GM23338 (cell line): Measurements from ENCODE around the gene TUSC7. TPM values are rescaled to one million over a fixed set of nuclear protein-coding genes. Genes with fewer than 3 reads are reported as not detected.

Source experiments
- ATAC-seq: fragments of 200-7000 bp; cut with Tn5 transposase; 3 replicates; pipeline ENCODE4 v1.9.1; 2020
- DNase-seq: peaks from one replicate; pipeline ENCODE4 v3.0.0-alpha.2; 2015; ENCODE audit warnings: low spot score
- H2AFZ ChIP-seq: fragments of 200-600 bp; sonication (generic); 2 replicates; pipeline ENCODE4 v1.8.0; 2016; ENCODE audit warnings: antibody characterized with exemption, mild to moderate bottlenecking, moderate library complexity
- H3F3A ChIP-seq: fragments of 200-600 bp; sonication (generic); replicated peaks from 2 replicates; pipeline ENCODE4 v1.8.0; 2017; ENCODE audit warnings: antibody characterized with exemption, mixed run types, low read depth
- H3K27ac ChIP-seq: fragments of 200-600 bp; sonication (generic); 2 replicates; pipeline ENCODE4 v1.6.1; 2016; ENCODE audit warnings: low read depth
- H3K27me3 ChIP-seq: fragments of 200-600 bp; sonication (generic); 2 replicates; pipeline ENCODE4 v1.8.0; 2016; ENCODE audit warnings: mild to moderate bottlenecking, mixed run types, moderate library complexity; ENCODE audit not compliant: insufficient read depth
- H3K36me3 ChIP-seq: fragments of 200-600 bp; sonication (generic); 2 replicates; pipeline ENCODE4 v1.8.0; 2016; ENCODE audit warnings: mild to moderate bottlenecking; ENCODE audit not compliant: insufficient read depth
- H3K4me1 ChIP-seq: fragments of 200-600 bp; sonication (generic); 2 replicates; pipeline ENCODE4 v1.8.0; 2016; ENCODE audit warnings: mild to moderate bottlenecking, moderate library complexity; ENCODE audit not compliant: insufficient read depth
- H3K4me2 ChIP-seq: fragments of 200-600 bp; sonication (generic); 2 replicates; pipeline ENCODE4 v1.7.1; 2017; ENCODE audit warnings: mixed run types
- H3K4me3 ChIP-seq: fragments of 200-600 bp; sonication (generic); 2 replicates; pipeline ENCODE4 v1.6.1; 2016; ENCODE audit warnings: mixed run types
- H3K79me2 ChIP-seq: fragments of 200-600 bp; sonication (generic); replicated peaks from 2 replicates; pipeline ENCODE4 v1.8.0; 2017; ENCODE audit warnings: mild to moderate bottlenecking; ENCODE audit not compliant: insufficient read depth
- H3K9me2 ChIP-seq: fragments of 200-600 bp; sonication (generic); 2 replicates; pipeline ENCODE4 v1.8.0; 2017; ENCODE audit not compliant: insufficient read depth
- H4K20me1 ChIP-seq: fragments of 200-600 bp; sonication (generic); replicated peaks from 2 replicates; pipeline ENCODE4 v1.8.0; 2017; ENCODE audit warnings: mild to moderate bottlenecking; ENCODE audit not compliant: insufficient read depth
- H3K27ac Mint-ChIP-seq: 2 replicates; pipeline ENCODE4 v1.8.0; 2020; ENCODE audit warnings: inconsistent platforms, mild to moderate bottlenecking, moderate library complexity, mixed read lengths
- H3K27me3 Mint-ChIP-seq: 3 replicates; pipeline ENCODE4 v1.8.0; 2022; ENCODE audit warnings: low read depth, mild to moderate bottlenecking, moderate library complexity, mixed read lengths, inconsistent platforms; ENCODE audit not compliant: insufficient read depth, poor library complexity
- H3K36me3 Mint-ChIP-seq: 3 replicates; pipeline ENCODE4 v1.8.0; 2021; ENCODE audit warnings: low read depth, mild to moderate bottlenecking, inconsistent platforms, moderate library complexity, mixed read lengths
- H3K4me1 Mint-ChIP-seq: 3 replicates; pipeline ENCODE4 v1.8.0; 2020; ENCODE audit warnings: mild to moderate bottlenecking, inconsistent platforms, mixed read lengths
- H3K4me3 Mint-ChIP-seq: 3 replicates; pipeline ENCODE4 v1.8.0; 2021; ENCODE audit warnings: moderate library complexity, mild to moderate bottlenecking, inconsistent platforms, mixed read lengths
- H3K9me3 Mint-ChIP-seq: 3 replicates; pipeline ENCODE4 v1.8.0; 2020; ENCODE audit warnings: moderate library complexity, mild to moderate bottlenecking, inconsistent platforms, mixed read lengths
- CREB1 ChIP-seq: fragments of 250-450 bp; sonication (Bioruptor Pico); IDR thresholded peaks from 2 replicates; pipeline ENCODE4 v1.5.0; 2020; ENCODE audit warnings: low read depth, mild to moderate bottlenecking, moderate library complexity
- ETS1 ChIP-seq: IDR thresholded peaks from 2 replicates; pipeline ENCODE4 v1.6.1; 2016; ENCODE audit warnings: antibody characterized with exemption
- EZH2 ChIP-seq: fragments of 200-600 bp; sonication (generic); IDR thresholded peaks from one replicate; pipeline ENCODE4 v1.8.0; 2017; ENCODE audit warnings: antibody characterized with exemption, mild to moderate bottlenecking, low read depth; ENCODE audit not compliant: unreplicated experiment
- EZH2phosphoT487 ChIP-seq: fragments of 200-600 bp; sonication (generic); IDR thresholded peaks from one replicate; pipeline ENCODE4 v1.8.1; 2018; ENCODE audit warnings: antibody characterized with exemption; ENCODE audit not compliant: unreplicated experiment
- JUNB ChIP-seq: IDR thresholded peaks from one replicate; pipeline ENCODE4 v1.6.1; 2016; ENCODE audit warnings: antibody characterized with exemption; ENCODE audit not compliant: unreplicated experiment
- NANOG ChIP-seq: IDR thresholded peaks from 2 replicates; pipeline ENCODE4 v1.6.1; 2016; ENCODE audit warnings: antibody characterized with exemption, borderline replicate concordance
- POLR2AphosphoS5 ChIP-seq: IDR thresholded peaks from 2 replicates; pipeline ENCODE4 v1.6.1; 2016; ENCODE audit warnings: antibody characterized with exemption, low read depth
- REST ChIP-seq: IDR thresholded peaks from one replicate; pipeline ENCODE4 v1.6.1; 2018; ENCODE audit warnings: antibody characterized with exemption; ENCODE audit not compliant: unreplicated experiment
- STAT1 ChIP-seq: IDR thresholded peaks from one replicate; pipeline ENCODE4 v1.6.1; 2016; ENCODE audit warnings: antibody characterized with exemption; ENCODE audit not compliant: unreplicated experiment
- ZNF114 ChIP-seq: fragments of 250-450 bp; sonication (Bioruptor Pico); IDR thresholded peaks from 2 replicates; pipeline ENCODE4 v1.5.0; 2020; ENCODE audit warnings: mild to moderate bottlenecking, moderate library complexity
- ZNF331 ChIP-seq: fragments of 250-450 bp; sonication (Bioruptor Pico); IDR thresholded peaks from 2 replicates; pipeline ENCODE4 v1.5.0; 2020; ENCODE audit warnings: low read depth, mild to moderate bottlenecking, moderate library complexity
- polyA plus RNA-seq: library from polyadenylated mRNA; unstranded; fragments of >200 nt; fragmentation: Nextera tagmentation; extraction: Ambion mirVana; gene quantifications from 2 replicates; pipeline ENCODE4 v1.2.1, GENCODE V29; 2016
- total RNA-seq: library from RNA; depleted of rRNA; stranded (reverse); fragments of >200 nt; shearing (Covaris generic); gene quantifications from 2 replicates; pipeline ENCODE4 v1.2.3, GENCODE V29; 2014
- TF ChIP-seq, protein P1 (sequence below), 2 experiments: fragments of 200-600 bp in 1 of 2; sonication (generic) in 1 of 2; conservative IDR thresholded peaks; 2 replicates each; pipeline versions ENCODE4 v1.5.1 to v1.6.1; 2016 to 2017; ENCODE audit warnings: antibody characterized with exemption in 2 of 2, low read depth in 2 of 2, mild to moderate bottlenecking in 2 of 2, moderate library complexity in 1 of 2
- TF ChIP-seq, protein P2 (sequence below): fragments of 250-450 bp; sonication (Bioruptor Pico); IDR thresholded peaks from 2 replicates; pipeline ENCODE4 v1.5.0; 2020; ENCODE audit warnings: mild to moderate bottlenecking, moderate library complexity

Gene TUSC7
- total and polyA plus RNA-seq, 2 experiments from 2014 or later, result not detected

GRCh38 chr3:116728454-116728853, 18.9 kb downstream of the TUSC7 start:
- no peak overlapping the region for H3K4me3 Mint-ChIP-seq
- H4K20me1 ChIP-seq, result no peaks in the 10 kb centered on the region
- no peak overlapping the region for H3K4me3 ChIP-seq
- H3K4me1 ChIP-seq, result no peaks in the 10 kb centered on the region
- no peaks in the 10 kb centered on the region for H3K27me3 ChIP-seq
- H3K36me3 Mint-ChIP-seq, result no peaks in the 10 kb centered on the region
- no peaks in the 10 kb centered on the region for H3F3A ChIP-seq
- H3K27ac ChIP-seq, result no peak overlapping the region
- no peaks in the 10 kb centered on the region for H3K9me2 ChIP-seq
- H3K4me1 Mint-ChIP-seq, result no peaks in the 10 kb centered on the region
- H2AFZ ChIP-seq, result no peak overlapping the region; the same call in 1 of the 2 replicates
- TF ChIP-seq EZH2phosphoT487 (no peak), ZNF331 (CRISPR knock-in tag) (no peak), REST (no peak), POLR2AphosphoS5 (no peak), STAT1 (no peak), ZNF114 (CRISPR knock-in tag) (no peak), EZH2 (no peak), ETS1 (no peak), JUNB (no peak), CREB1 (CRISPR knock-in tag) (no peak), NANOG (no peak)
- TF ChIP-seq, protein P1, sequence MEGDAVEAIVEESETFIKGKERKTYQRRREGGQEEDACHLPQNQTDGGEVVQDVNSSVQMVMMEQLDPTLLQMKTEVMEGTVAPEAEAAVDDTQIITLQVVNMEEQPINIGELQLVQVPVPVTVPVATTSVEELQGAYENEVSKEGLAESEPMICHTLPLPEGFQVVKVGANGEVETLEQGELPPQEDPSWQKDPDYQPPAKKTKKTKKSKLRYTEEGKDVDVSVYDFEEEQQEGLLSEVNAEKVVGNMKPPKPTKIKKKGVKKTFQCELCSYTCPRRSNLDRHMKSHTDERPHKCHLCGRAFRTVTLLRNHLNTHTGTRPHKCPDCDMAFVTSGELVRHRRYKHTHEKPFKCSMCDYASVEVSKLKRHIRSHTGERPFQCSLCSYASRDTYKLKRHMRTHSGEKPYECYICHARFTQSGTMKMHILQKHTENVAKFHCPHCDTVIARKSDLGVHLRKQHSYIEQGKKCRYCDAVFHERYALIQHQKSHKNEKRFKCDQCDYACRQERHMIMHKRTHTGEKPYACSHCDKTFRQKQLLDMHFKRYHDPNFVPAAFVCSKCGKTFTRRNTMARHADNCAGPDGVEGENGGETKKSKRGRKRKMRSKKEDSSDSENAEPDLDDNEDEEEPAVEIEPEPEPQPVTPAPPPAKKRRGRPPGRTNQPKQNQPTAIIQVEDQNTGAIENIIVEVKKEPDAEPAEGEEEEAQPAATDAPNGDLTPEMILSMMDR (conservative IDR thresholded peaks at IDR 0.05; ENCODE audit: low read depth in 2 of 2), result no peak
- TF ChIP-seq, protein P2, sequence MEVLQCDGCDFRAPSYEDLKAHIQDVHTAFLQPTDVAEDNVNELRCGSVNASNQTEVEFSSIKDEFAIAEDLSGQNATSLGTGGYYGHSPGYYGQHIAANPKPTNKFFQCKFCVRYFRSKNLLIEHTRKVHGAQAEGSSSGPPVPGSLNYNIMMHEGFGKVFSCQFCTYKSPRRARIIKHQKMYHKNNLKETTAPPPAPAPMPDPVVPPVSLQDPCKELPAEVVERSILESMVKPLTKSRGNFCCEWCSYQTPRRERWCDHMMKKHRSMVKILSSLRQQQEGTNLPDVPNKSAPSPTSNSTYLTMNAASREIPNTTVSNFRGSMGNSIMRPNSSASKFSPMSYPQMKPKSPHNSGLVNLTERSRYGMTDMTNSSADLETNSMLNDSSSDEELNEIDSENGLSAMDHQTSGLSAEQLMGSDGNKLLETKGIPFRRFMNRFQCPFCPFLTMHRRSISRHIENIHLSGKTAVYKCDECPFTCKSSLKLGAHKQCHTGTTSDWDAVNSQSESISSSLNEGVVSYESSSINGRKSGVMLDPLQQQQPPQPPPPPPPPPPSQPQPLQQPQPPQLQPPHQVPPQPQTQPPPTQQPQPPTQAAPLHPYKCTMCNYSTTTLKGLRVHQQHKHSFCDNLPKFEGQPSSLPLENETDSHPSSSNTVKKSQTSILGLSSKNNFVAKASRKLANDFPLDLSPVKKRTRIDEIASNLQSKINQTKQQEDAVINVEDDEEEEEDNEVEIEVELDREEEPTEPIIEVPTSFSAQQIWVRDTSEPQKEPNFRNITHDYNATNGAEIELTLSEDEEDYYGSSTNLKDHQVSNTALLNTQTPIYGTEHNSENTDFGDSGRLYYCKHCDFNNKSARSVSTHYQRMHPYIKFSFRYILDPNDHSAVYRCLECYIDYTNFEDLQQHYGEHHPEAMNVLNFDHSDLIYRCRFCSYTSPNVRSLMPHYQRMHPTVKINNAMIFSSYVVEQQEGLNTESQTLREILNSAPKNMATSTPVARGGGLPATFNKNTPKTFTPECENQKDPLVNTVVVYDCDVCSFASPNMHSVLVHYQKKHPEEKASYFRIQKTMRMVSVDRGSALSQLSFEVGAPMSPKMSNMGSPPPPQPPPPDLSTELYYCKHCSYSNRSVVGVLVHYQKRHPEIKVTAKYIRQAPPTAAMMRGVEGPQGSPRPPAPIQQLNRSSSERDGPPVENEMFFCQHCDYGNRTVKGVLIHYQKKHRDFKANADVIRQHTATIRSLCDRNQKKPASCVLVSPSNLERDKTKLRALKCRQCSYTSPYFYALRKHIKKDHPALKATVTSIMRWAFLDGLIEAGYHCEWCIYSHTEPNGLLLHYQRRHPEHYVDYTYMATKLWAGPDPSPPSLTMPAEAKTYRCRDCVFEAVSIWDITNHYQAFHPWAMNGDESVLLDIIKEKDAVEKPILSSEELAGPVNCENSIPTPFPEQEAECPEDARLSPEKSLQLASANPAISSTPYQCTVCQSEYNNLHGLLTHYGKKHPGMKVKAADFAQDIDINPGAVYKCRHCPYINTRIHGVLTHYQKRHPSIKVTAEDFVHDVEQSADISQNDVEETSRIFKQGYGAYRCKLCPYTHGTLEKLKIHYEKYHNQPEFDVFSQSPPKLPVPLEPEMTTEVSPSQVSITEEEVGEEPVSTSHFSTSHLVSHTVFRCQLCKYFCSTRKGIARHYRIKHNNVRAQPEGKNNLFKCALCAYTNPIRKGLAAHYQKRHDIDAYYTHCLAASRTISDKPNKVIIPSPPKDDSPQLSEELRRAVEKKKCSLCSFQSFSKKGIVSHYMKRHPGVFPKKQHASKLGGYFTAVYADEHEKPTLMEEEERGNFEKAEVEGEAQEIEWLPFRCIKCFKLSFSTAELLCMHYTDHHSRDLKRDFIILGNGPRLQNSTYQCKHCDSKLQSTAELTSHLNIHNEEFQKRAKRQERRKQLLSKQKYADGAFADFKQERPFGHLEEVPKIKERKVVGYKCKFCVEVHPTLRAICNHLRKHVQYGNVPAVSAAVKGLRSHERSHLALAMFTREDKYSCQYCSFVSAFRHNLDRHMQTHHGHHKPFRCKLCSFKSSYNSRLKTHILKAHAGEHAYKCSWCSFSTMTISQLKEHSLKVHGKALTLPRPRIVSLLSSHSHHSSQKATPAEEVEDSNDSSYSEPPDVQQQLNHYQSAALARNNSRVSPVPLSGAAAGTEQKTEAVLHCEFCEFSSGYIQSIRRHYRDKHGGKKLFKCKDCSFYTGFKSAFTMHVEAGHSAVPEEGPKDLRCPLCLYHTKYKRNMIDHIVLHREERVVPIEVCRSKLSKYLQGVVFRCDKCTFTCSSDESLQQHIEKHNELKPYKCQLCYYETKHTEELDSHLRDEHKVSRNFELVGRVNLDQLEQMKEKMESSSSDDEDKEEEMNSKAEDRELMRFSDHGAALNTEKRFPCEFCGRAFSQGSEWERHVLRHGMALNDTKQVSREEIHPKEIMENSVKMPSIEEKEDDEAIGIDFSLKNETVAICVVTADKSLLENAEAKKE (CRISPR knock-in tag), result no peak
- ATAC-seq (no peak), DNase-seq (no peak)
- no peaks in the 10 kb centered on the region for H3K27me3 Mint-ChIP-seq
- H3K9me3 Mint-ChIP-seq, result no peaks in the 10 kb centered on the region
- H3K27ac Mint-ChIP-seq, result peak overlapping the region; percentile 42
- no peaks in the 10 kb centered on the region for H3K79me2 ChIP-seq
- no peaks in the 10 kb centered on the region for H3K36me3 ChIP-seq
- H3K4me2 ChIP-seq, result no peak overlapping the region
